ENCODE measurements around the gene RNF208. TPM values are rescaled to one million over a fixed set of nuclear protein-coding genes. Genes with fewer than 3 reads are reported as not detected.

The RNF208 gene
- total and polyA plus RNA-seq, 2 donors (not counting 1 experiment from before 2014, with no cell fraction given) = 1.1 to 1.4 TPM

DNA sequence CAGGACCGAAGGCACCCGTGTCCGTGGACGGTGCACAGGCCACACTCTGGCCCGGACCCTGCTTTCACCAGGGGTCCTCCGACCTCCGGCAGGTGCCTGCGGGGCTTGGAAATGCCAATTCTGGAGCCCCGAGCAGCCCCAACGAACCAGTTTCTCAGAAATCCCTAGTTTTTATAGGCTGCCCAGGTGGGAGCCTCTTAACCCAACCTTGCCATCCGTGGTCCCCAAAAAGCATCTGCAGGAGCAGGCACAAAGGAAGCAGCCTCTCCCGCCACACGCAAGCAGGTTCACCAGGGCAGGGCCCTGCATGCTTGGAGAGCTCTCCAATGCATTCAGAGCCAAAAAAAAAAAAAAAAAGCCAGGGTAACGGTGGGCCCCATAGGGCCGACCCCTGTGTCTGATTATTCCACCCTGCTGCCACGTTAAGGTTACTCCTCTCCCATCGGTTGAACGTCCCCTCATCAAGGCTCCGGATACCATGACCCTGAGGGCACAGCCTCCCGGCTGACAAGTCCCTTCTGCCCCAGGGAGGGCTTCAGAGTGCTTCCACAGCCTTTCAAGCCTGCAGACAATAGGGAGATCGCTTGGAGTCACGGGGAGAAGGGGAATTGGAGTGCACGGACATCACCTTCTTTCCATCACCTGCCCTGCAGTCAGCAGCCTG, 20.7 kb downstream of the RNF208 start:
- ChIA-PET POLR2A (interaction anchor here (0.6 to 2.0 kb wide), 7 partner anchors 12 to 72 kb away, joined by 3 to 15 read pairs (median 6); partner anchors contain the start of gene TUBB4B), CTCF (interaction anchor here (0.9 to 3.3 kb wide), 5 partner anchors 12 to 394 kb away, joined by 3 to 13 read pairs (median 5); partner anchors contain the start of genes ANAPC2 and SSNA1)
- Histone ChIP-seq H3K9me3 (ENCODE audit: control extremely low read depth in 1 of 3, control insufficient read depth in 2 of 3, insufficient read depth in 1 of 3, low read length in 2 of 3) (no peaks in the 10 kb centered on the region), H3K4me1 (ENCODE audit: control insufficient read depth in 2 of 2, insufficient read depth in 2 of 2, low read length in 2 of 2) (peaks cover 37 to 48% of the 10 kb centered on the region in 2 donors), H3K4me2 (replicated peaks; ENCODE audit: low read depth, low read length, poor library complexity, severe bottlenecking) (peak overlapping the region; percentile 96), H3K27ac (ENCODE audit: low read length in 2 of 2) (peak overlapping the region; percentile 78 to 89), H3K36me3 (replicated peaks in 1 of 2; ENCODE audit: control extremely low read depth in 1 of 2, control insufficient read depth in 1 of 2, extremely low read depth in 1 of 2, insufficient read depth in 2 of 2, low read length in 1 of 2) (peaks cover 0 to 5% of the 10 kb centered on the region in 2 experiments), H2AFZ (ENCODE audit: insufficient read depth, low read depth, low read length, poor library complexity, severe bottlenecking) (peak overlapping the region; percentile 85), H3K27me3 (replicated peaks in 1 of 4; ENCODE audit: control extremely low read depth in 1 of 4, control insufficient read depth in 3 of 4, insufficient read depth in 4 of 4, low read length in 3 of 4) (peaks cover 0 to 6% (median 0%) of the 10 kb centered on the region in 4 experiments), H3K9ac (ENCODE audit: low read length) (peak overlapping the region; percentile 81), H3K79me2 (ENCODE audit: control insufficient read depth, insufficient read depth, low read length) (peaks cover 80% of the 10 kb centered on the region), H3K4me3 (ENCODE audit: control extremely low read depth in 1 of 5, extremely low read depth in 1 of 5, insufficient read depth in 1 of 5, low read depth in 2 of 5, low read length in 4 of 5) (peak overlapping the region; percentile 12 to 80 (median 75)), H4K20me1 (ENCODE audit: control insufficient read depth, insufficient read depth, low read length, poor library complexity, severe bottlenecking) (peaks cover 52% of the 10 kb centered on the region)
- peak overlapping the region; percentile 90 for H3K27ac Mint-ChIP-seq
- WGBS (ENCODE audit: insufficient coverage) = 21% methylated on average over 20 of the region's 23 CpGs
- no peaks in the 10 kb centered on the region for H3K9me3 Mint-ChIP-seq (ENCODE audit: insufficient read depth)
- ATAC-seq (ENCODE audit: low read depth) (no peak), DNase-seq (no peak)
- no peaks in the 10 kb centered on the region for H3K27me3 Mint-ChIP-seq
- peaks cover 35% of the 10 kb centered on the region for H3K4me1 Mint-ChIP-seq
- H3K4me3 Mint-ChIP-seq = peak overlapping the region; percentile 88
- TF ChIP-seq EZH2 (IDR thresholded peaks at IDR 0.05; ENCODE audit: borderline replicate concordance, insufficient read depth, low read depth, low read length, poor library complexity, severe bottlenecking) = no peak
- TF ChIP-seq, protein P1, sequence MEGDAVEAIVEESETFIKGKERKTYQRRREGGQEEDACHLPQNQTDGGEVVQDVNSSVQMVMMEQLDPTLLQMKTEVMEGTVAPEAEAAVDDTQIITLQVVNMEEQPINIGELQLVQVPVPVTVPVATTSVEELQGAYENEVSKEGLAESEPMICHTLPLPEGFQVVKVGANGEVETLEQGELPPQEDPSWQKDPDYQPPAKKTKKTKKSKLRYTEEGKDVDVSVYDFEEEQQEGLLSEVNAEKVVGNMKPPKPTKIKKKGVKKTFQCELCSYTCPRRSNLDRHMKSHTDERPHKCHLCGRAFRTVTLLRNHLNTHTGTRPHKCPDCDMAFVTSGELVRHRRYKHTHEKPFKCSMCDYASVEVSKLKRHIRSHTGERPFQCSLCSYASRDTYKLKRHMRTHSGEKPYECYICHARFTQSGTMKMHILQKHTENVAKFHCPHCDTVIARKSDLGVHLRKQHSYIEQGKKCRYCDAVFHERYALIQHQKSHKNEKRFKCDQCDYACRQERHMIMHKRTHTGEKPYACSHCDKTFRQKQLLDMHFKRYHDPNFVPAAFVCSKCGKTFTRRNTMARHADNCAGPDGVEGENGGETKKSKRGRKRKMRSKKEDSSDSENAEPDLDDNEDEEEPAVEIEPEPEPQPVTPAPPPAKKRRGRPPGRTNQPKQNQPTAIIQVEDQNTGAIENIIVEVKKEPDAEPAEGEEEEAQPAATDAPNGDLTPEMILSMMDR (IDR thresholded peaks at IDR 0.05) = no peak
- intact Hi-C loops (cut with micrococcal nuclease) = loop anchor here (2.0 to 10.0 kb wide), 2 partner anchors 73 to 317 kb away; partner anchors contain the start of gene TRAF2

Data from B cell (primary cell).